Measurements from ENCODE around the gene BUD31.
"Not testable (repeated sequence)": the region's sequence is repeated elsewhere in the genome, so short reads cannot be mapped to it uniquely, and the experiment has no call there.

BUD31 gene

GRCh38 chr7:99380823-99381663, 27.7 kb upstream of the BUD31 start:
- peak; percentile 92 for DNase-seq

GRCh38 chr7:99381664-99382075, 27.1 kb upstream of the BUD31 start:
- no peak for DNase-seq

DNA sequence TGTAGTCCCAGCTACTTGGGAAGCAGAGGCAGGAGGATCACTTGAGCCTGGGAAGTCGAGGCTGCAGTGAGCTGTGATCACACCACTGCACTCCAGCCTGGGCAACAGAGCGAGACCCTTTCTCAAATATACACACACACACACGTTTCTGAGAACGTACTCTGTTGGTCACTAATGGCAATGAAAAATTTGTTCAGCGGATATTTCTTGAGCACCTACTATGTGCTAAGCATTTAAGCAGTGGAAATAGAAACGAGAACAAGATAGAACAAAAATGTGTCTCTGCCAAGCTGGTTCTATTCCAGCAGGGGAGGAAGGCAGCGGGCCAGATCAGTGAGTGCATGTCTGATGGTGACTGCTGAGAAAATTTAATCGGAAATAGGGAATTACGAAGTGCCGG, 25.6 kb upstream of the BUD31 start:
- DNase-seq = no peak

- DNase-seq = no peak
Measured at GRCh38 chr7:99383791-99384370, 24.9 kb upstream of the BUD31 start.

GRCh38 chr7:99384523-99384922, 24.2 kb upstream of the BUD31 start:
- no peak for DNase-seq

DNA sequence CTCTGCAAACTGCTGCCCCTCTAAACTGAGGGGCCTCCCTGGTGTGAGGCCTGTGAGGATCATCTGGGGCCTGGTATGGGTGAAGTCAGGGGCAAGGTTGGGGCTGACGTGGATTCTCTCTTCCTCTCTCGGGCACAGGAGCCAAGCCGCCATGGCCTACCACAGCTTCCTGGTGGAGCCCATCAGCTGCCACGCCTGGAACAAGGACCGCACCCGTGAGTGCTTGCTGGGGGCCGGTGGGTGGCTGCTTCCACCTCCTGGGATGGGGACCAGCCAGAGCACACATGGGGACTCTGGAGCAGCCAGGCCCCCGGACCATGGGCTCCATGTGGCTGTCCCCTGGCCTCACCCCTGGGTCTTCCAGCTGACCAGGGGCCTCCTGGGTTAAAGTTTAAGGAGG, 23.2 kb upstream of the BUD31 start:
- no peak for DNase-seq

DNA sequence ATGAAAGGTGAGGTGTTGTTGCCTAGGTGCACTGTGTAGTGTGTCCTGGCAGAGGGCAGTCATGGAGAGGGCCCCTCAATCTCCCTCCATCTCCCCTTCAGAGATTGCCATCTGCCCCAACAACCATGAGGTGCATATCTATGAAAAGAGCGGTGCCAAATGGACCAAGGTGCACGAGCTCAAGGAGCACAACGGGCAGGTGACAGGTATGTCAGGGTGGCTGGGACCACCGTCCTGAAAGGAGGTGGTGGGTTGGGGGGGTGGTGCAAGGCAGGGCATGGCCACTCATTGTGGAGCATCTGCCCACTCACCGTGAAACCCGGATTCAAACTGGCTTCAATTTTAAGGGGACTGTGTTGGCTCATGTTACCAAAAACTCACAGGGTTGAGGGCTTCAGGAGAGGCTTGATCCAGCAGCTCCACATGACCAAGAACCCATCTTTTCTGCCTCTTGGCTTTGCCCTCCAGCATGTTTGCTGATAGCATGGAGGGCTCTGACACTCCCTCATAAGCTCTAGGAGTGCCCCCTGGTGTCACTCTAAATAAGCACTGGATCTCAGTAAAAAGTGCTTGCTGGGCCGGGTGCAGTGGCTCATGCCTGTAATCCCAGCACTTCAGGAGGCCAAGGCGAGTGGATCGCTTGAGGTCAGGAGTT, 22.1 kb upstream of the BUD31 start:
- no peak for DNase-seq

GRCh38 chr7:99387239-99387635, 21.5 kb upstream of the BUD31 start:
- DNase-seq = not testable (repeated sequence)

DNA sequence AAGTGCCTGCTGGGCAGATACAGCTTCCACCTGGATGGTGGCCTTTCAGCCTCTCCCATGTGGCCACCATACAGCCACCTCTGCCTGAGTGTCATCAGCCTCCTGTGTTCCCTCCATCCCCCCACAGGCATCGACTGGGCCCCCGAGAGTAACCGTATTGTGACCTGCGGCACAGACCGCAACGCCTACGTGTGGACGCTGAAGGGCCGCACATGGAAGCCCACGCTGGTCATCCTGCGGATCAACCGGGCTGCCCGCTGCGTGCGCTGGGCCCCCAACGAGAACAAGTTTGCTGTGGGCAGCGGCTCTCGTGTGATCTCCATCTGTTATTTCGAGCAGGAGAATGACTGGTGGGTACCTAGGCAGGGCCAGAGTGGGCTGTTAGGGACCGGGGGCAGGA, 20.9 kb upstream of the BUD31 start:
- no peak for DNase-seq

DNA sequence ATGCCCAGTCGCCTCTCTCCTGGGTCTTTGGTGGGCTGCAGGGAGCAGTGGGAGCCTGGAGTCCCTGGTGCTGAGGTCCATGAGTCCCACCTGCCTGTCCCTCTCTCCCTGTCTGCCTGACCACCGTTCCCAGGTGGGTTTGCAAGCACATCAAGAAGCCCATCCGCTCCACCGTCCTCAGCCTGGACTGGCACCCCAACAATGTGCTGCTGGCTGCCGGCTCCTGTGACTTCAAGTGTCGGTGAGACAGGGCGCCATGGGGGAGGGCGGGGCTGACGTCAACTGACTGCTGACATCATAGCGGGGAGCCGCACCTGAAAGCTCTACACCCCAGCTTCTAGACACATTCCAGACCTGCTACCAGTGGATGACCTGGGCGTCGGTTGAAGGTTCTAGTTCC, 19.0 kb upstream of the BUD31 start:
- DNase-seq = no peak

DNA sequence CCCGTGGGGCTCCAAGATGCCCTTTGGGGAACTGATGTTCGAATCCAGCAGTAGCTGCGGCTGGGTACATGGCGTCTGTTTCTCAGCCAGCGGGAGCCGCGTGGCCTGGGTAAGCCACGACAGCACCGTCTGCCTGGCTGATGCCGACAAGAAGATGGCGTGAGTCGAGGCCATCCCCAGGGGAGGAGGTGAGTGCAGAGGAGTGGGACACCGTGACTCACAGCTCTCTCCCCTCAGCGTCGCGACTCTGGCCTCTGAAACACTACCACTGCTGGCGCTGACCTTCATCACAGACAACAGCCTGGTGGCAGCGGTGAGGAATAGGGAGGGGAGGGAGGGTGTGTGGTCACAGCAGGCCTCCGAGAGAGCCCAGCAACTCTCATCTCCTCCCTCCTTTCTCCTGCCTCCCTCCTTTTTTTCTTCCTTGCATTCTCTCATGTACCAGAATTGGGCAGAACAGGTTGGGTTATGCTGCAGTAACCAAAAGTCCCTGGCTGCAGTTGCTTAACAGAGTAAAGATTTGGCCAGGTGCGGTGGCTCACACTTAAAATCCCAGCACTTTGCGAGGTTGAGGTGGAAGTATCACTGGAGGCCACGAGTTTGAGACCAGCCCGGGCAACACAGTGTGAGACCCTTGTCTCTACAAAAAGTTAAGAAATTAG, 17.7 kb upstream of the BUD31 start:
- no peak for DNase-seq

GRCh38 chr7:99392046-99392445, 16.7 kb upstream of the BUD31 start:
- DNase-seq = no peak

DNA sequence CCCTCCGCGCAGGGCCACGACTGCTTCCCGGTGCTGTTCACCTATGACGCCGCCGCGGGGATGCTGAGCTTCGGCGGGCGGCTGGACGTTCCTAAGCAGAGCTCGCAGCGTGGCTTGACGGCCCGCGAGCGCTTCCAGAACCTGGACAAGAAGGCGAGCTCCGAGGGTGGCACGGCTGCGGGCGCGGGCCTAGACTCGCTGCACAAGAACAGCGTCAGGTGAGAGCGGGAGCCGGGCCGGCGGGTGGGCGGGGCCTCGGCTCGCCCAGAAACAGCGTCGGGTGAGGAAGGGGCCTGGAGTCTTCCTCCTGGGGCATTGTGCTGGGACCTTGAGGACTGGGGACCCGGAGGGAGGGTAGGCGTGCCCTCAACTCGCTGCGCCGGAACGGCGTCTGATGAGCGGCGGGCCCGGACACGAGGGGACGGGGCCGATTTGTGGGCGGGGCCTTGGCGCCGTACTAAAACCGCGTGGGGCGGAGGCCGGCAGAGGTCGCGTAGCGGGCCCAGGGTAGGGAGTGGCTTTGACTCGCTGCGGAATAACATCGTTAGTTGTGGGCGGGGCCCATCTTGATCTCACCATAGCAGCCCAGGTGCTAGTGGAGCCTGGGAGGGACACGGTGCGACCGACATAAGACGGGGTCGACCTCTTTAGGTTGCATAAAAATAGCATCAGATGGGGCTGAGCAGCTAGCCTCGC, 16.0 kb upstream of the BUD31 start:
- DNase-seq = peak; percentile 80

- DNase-seq = no peak
Measured at GRCh38 chr7:99393355-99394187, 15.2 kb upstream of the BUD31 start.

DNA sequence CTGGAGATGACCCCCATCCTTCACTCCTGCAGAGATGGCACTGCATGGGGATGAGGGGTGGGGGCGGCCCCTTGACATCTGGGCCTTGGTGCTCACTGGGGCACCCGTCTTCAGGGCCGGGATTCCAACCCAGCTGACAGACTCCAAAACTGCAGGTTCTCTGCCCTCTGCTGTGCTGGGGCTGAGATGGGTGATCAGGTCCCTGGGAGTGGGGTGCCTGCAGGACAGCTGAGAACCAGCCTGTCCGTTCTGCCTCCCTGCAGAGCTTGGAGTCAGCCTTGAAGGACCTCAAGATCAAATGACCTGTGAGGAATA, 14.6 kb upstream of the BUD31 start:
- no peak for DNase-seq

DNA sequence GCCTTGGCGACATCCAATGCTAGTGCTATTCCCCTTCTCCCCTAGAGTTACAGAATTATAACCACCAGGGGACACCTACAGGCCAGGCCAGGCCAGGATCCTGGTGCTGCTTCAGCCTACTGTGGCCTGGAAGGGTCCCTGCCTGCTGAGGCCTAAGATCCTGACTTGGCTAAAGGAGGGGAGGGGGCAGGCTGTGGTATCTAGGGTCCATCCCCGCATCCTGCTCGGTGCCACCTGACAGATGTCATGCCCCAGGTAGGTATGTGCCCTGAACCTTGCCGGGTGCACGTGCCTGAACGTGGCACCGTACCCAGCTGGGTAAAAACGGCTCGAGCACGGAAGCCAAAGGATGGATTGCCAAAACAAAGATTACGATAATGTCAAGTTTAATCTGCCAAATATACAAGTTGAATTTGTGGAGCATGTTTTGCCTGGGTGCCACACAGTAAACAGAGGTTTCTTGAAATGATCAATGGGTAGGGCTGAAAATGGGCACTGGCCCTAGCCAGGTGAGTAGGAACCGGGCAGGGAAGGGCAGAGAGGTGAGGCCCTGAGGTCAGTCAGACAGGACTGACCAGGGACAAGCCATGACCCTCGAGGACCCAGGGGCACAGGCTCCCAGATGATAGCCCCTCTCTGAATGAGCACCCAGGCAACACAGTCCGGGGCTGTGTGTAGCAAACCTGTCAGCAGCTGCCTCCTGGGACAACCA, 13.0 kb upstream of the BUD31 start:
- no peak for DNase-seq

DNA sequence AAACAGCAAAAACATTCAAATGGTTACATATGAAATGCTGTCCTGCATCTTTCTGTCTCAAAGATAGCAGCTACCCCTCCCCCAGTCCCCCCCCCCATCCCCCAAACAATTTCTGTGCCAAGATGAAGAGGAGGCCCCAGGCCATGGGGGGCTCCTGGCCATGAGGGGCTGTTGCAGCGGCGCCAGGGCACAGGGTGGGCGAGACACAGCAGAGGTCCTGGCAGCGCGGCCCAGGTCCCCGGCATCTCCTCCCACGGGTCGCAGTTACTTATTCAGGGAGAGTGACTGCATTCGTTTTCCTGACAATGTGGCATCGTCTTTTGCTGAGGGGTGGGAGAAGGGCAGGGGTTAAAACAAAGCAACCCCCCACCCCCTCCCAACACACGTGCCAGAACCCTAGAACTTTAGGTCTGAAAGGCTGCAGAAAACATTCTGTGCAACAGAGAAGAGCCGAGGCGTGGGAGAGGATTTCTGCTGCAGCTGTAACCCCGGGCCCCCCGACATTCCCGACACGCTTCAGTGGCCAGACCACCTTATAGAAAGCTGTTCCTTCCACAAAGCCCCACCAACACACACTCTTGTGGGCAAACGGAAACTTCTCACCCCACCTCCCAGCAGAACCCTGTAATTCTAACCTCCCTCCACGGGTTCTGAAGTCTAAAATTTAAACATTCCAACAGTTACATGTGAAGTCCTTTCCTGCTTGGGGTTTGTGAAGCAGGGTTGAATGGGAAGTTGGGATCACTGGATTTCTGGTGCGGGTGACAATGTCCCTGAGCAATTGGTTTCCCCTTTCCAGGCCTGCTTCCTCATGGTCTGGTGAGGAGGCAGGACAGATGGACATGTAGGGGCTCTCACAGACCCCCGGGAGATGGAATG, 12.1 kb upstream of the BUD31 start:
- DNase-seq = no peak

- DNase-seq = no peak
Measured at GRCh38 chr7:99397297-99397983, 11.3 kb upstream of the BUD31 start.

DNA sequence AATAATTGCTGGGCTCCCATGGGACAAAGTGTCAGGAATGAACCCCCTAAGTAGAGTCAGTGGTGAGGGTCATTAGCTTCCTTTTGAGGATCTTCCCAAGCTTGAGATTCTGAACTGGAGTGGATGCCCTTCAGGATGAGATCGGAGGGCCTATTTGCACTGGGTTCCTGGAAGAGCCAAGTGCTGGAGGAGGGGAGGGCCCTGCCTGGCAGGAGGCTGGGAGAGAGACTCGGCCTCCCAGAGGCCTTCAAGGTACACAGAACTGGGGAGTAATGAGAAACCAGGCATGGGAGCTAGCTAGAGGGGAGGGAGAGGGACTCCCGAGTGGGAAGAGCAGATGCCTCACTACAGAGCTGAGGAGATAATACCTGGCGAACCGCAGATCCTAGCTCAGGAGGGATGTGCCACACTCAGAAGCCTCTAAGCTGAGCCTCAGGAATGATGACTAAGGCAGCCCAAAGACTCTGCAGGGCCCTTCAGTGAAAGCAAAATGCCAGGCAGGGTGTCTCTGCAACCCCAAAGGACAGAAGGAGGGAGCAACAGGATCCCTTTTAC, 9.8 kb upstream of the BUD31 start:
- DNase-seq = no peak

DNA sequence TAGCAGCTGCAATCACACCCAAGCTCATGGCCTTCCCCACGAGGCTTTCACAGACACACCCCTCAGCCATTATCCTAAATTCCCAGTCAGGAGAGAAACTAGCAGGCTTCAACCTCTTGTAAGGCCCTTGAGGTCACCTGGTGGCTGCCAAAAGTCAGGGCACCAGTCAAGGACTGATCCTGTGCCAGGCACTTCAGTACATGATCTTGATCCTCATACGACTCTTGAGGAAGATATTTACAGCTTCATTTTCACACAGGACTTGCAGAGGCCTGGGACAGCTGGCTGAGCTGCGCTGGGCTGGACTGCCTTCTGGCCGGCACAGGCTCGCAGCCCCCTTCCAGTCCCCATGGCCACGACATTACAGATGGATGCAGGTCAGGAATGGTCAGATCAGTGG, 9.2 kb upstream of the BUD31 start:
- no peak for DNase-seq
